ENCODE results near the gene APOE. TPM values are rescaled to one million over a fixed set of nuclear protein-coding genes. Genes with fewer than 3 reads are reported as not detected.

APOE gene
- polyA plus RNA-seq, 2 of the 4 experiments (the other 2 are of a cell fraction) = 12.5 to 31.9 TPM

GRCh38 chr19:44891016-44891882 is 14.3 kb upstream of the APOE start, which contains the start of gene TOMM40 (continued):
- TF ChIP-seq MAFK (IDR thresholded peaks at IDR 0.05; ENCODE audit: partially characterized antibody) (no peak), ZSCAN20 (CRISPR knock-in tag; IDR thresholded peaks at IDR 0.05) (no peak), SREBF2 (IDR thresholded peaks at IDR 0.05) (no peak), SMC3 (IDR thresholded peaks at IDR 0.05) (no peak), USF2 (IDR thresholded peaks at IDR 0.05) (peak; percentile 24; the same call in 1 of the 2 replicates), REST (IDR thresholded peaks at IDR 0.05) (no peak), HOXB5 (CRISPR knock-in tag; IDR thresholded peaks at IDR 0.05) (no peak), POLR2AphosphoS2 (conservative IDR thresholded peaks at IDR 0.05; ENCODE audit: low read length) (0 out of 2 replicates have a peak, but pooled peaks have one; percentile 80), ESRRA (IDR thresholded peaks at IDR 0.05; ENCODE audit: borderline replicate concordance, low read length) (no peak), RNF2 (IDR thresholded peaks at IDR 0.05; ENCODE audit: borderline replicate concordance, low read depth) (no peak), NR3C1 (IDR thresholded peaks at IDR 0.05) (no peak), FOSL2 (IDR thresholded peaks at IDR 0.05) (no peak), FOSL2 (CRISPR knock-in tag; IDR thresholded peaks at IDR 0.05) (peak; percentile 22; the same call in 1 of the 2 replicates), POLR2A (IDR thresholded peaks at IDR 0.05; ENCODE audit: low read length) (peak; percentile 65), TP53 (CRISPR knock-in tag; IDR thresholded peaks at IDR 0.05) (no peak), RFX5 (IDR thresholded peaks at IDR 0.05) (no peak), HDAC2 (IDR thresholded peaks at IDR 0.05) (no peak), FOSB (CRISPR knock-in tag; IDR thresholded peaks at IDR 0.05) (no peak), JUNB (IDR thresholded peaks at IDR 0.05) (no peak), CEBPB (IDR thresholded peaks at IDR 0.05) (no peak), KDM1A (IDR thresholded peaks at IDR 0.05; ENCODE audit: low read depth) (no peak), PBX3 (IDR thresholded peaks at IDR 0.05) (peak; percentile 87), HOXB13 (CRISPR knock-in tag; IDR thresholded peaks at IDR 0.05; ENCODE audit: low read depth) (no peak), ELK1 (IDR thresholded peaks at IDR 0.05; ENCODE audit: low read depth, low read length) (no peak)
